Caco-2 (cell line): Measurements from ENCODE around the gene OVOL2. TPM values are rescaled to one million over a fixed set of nuclear protein-coding genes. Genes with fewer than 3 reads are reported as not detected.

Experiments used
- BruUV-seq: library from RNA; stranded (reverse); fragments of 400-500 nt; replicated peaks from 2 replicates; lab custom pipeline; 2021; lab: Mats Ljungman, UMichigan
- CTCF ChIA-PET: fragments of 300-600 bp; sonication (Branson Sonifier 250); formaldehyde crosslinking; loops from one replicate; lab custom pipeline; 2022; ENCODE audit warnings: antibody characterized with exemption; lab: Charles Lee
- POLR2A ChIA-PET: fragments of 300-600 bp; sonication (Branson Sonifier 250); formaldehyde crosslinking; loops from one replicate; lab custom pipeline; 2022; ENCODE audit warnings: antibody characterized with exemption; lab: Charles Lee
- DNase-seq, 2 experiments: peaks; one replicate each; pipeline versions ENCODE4 v3.0.0 to v3.0.0-alpha.2; 2020 to 2022
- H3K27me3 ChIP-seq: replicated peaks from 2 replicates; pipeline ENCODE4 v1.6.0; 2011; ENCODE audit warnings: low read length; ENCODE audit not compliant: control insufficient read depth, insufficient read depth
- H3K36me3 ChIP-seq: 2 replicates; pipeline ENCODE4 v1.5.1; 2011; ENCODE audit warnings: low read length; ENCODE audit not compliant: control insufficient read depth, insufficient read depth
- H3K4me1 ChIP-seq: fragments of 250-450 bp; sonication (Bioruptor Pico); 2 replicates; pipeline ENCODE4 v1.5.1; 2020; ENCODE audit warnings: mild to moderate bottlenecking
- H3K4me3 ChIP-seq: 2 replicates; pipeline ENCODE4 v1.5.1; 2011; ENCODE audit warnings: low read depth, mild to moderate bottlenecking, control low read depth, low read length
- H3K9me3 ChIP-seq: fragments of 250-450 bp; sonication (Bioruptor Pico); 2 replicates; pipeline ENCODE4 v1.5.1; 2020; ENCODE audit warnings: mild to moderate bottlenecking, moderate library complexity
- H3K27ac Mint-ChIP-seq: one replicate; pipeline ENCODE4 v1.8.0; 2022; ENCODE audit warnings: mixed read lengths; ENCODE audit not compliant: unreplicated experiment
- H3K27me3 Mint-ChIP-seq: one replicate; pipeline ENCODE4 v1.8.0; 2022; ENCODE audit warnings: mixed read lengths; ENCODE audit not compliant: insufficient read depth, unreplicated experiment
- H3K36me3 Mint-ChIP-seq: one replicate; pipeline ENCODE4 v1.8.0; 2022; ENCODE audit warnings: mild to moderate bottlenecking, mixed read lengths; ENCODE audit not compliant: insufficient read depth, unreplicated experiment
- H3K4me1 Mint-ChIP-seq: one replicate; pipeline ENCODE4 v1.8.0; 2022; ENCODE audit warnings: low read depth, mixed read lengths; ENCODE audit not compliant: unreplicated experiment
- H3K4me3 Mint-ChIP-seq: one replicate; pipeline ENCODE4 v1.8.0; 2022; ENCODE audit warnings: mild to moderate bottlenecking, moderate library complexity, mixed read lengths; ENCODE audit not compliant: unreplicated experiment
- H3K9me3 Mint-ChIP-seq: one replicate; pipeline ENCODE4 v1.8.0; 2022; ENCODE audit warnings: mixed read lengths; ENCODE audit not compliant: unreplicated experiment
- CTCF ChIP-seq, 2 experiments: fragments of 200-600 bp in 1 of 2; IDR thresholded peaks; 1 replicate in 1 of 2; 2 replicates in 1 of 2; pipeline versions ENCODE4 v1.5.1 to v1.8.0; 2011 to 2022; ENCODE audit warnings: antibody characterized with exemption in 1 of 2, control low read depth in 1 of 2, inconsistent platforms in 1 of 2, low read depth in 1 of 2, low read length in 1 of 2, mild to moderate bottlenecking in 1 of 2, moderate library complexity in 1 of 2; ENCODE audit not compliant: insufficient read depth in 1 of 2, severe bottlenecking in 1 of 2, unreplicated experiment in 1 of 2
- intact Hi-C: fragments of 100-400 bp; cut with micrococcal nuclease; formaldehyde crosslinking; loops from one replicate; pipeline ENCODE4 v1.10.0; 2022; ENCODE audit not compliant: unreplicated experiment
- total RNA-seq: library from RNA; stranded (reverse); gene quantifications from 2 replicates; pipeline ENCODE4 v1.2.3, GENCODE V29; 2022

Gene OVOL2
- total RNA-seq, 1 experiment from 2014 or later, result 8.8 TPM

GRCh38 chr20:17987988-17988387 lies 69.7 kb downstream of the OVOL2 start:
- Mint-ChIP-seq H3K36me3 (peaks cover 43% of the 10 kb centered on the region), H3K27ac (no peak overlapping the region), H3K27me3 (no peaks in the 10 kb centered on the region), H3K4me1 (peaks cover 6% of the 10 kb centered on the region), H3K9me3 (no peaks in the 10 kb centered on the region), H3K4me3 (no peak overlapping the region)
- CTCF ChIA-PET, result no interaction called here
- no peak overlapping the region for H3K4me3 ChIP-seq
- peaks cover 2% of the 10 kb centered on the region for H3K36me3 ChIP-seq
- intact Hi-C loops, result no loop called here
- H3K4me1 ChIP-seq, result peaks cover 15% of the 10 kb centered on the region
- no peak for DNase-seq
- no peak for TF ChIP-seq CTCF (IDR thresholded peaks at IDR 0.05; ENCODE audit: insufficient read depth in 1 of 2, low read depth in 1 of 2, low read length in 1 of 2, severe bottlenecking in 1 of 2, unreplicated experiment in 1 of 2)
- no peaks in the 10 kb centered on the region for H3K9me3 ChIP-seq
- no TSS peak for BruUV-seq
- POLR2A ChIA-PET, result interaction anchor here (0.6 kb wide), 1 partner anchor 152 kb away, joined by 5 read pairs; no protein-coding TSS in a partner anchor
- no peaks in the 10 kb centered on the region for H3K27me3 ChIP-seq

DNA sequence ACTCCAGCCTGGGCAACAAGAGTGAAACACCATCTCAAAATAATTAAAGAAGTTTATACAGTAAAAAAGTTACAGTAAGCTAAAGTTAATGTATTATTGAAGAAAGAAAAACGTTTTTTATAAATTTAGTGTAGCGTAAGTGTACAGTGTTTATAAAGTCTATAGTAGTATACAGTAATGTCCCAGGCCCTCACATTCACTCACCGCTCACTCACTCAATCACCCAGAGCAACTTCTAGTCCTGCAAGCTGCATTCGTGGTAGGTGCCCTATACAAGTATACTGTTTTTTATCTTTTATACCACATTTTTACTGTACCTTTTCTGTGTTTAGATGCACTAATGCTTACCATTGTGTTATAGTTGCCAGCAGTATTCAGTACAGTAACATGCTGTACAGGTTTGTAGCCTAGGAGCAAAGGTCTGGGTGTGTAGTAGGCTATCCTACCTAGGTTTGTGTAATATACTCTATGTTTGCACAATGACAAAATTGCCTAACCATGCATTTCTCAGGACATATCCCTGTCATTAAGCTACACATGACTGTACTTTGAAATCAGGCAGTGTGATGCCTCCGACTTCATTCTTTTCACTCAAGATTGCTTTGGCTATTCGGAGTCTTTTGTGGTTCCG lies 72.2 kb downstream of the OVOL2 start:
- no peak overlapping the region for H3K4me3 Mint-ChIP-seq
- BruUV-seq, result no TSS peak
- peak; percentile 51 to 74 for DNase-seq
- H3K4me1 ChIP-seq, result peaks cover 15% of the 10 kb centered on the region
- H3K36me3 Mint-ChIP-seq, result peaks cover 42% of the 10 kb centered on the region
- no peaks in the 10 kb centered on the region for H3K9me3 Mint-ChIP-seq
- H3K36me3 ChIP-seq, result peaks cover 2% of the 10 kb centered on the region
- no peak overlapping the region for H3K27ac Mint-ChIP-seq
- CTCF ChIA-PET, result interaction anchor here (0.6 to 1.0 kb wide), 2 partner anchors 14 to 27 kb away, joined by 3 to 6 read pairs; no protein-coding TSS in a partner anchor
- intact Hi-C loops, result loop anchor here (1.0 to 2.0 kb wide), 2 partner anchors 15 to 16 kb away; partner anchors contain the start of gene MGME1
- H3K27me3 Mint-ChIP-seq, result no peaks in the 10 kb centered on the region
- POLR2A ChIA-PET, result interaction anchor here (0.6 to 1.2 kb wide), 4 partner anchors 13 to 27 kb away, joined by 3 to 5 read pairs (median 4); no protein-coding TSS in a partner anchor
- H3K27me3 ChIP-seq, result no peaks in the 10 kb centered on the region
- H3K4me3 ChIP-seq, result no peak overlapping the region
- H3K9me3 ChIP-seq, result no peaks in the 10 kb centered on the region
- TF ChIP-seq CTCF (IDR thresholded peaks at IDR 0.05; ENCODE audit: insufficient read depth in 1 of 2, low read depth in 1 of 2, low read length in 1 of 2, severe bottlenecking in 1 of 2, unreplicated experiment in 1 of 2), result no peak
- peaks cover 6% of the 10 kb centered on the region for H3K4me1 Mint-ChIP-seq

DNA sequence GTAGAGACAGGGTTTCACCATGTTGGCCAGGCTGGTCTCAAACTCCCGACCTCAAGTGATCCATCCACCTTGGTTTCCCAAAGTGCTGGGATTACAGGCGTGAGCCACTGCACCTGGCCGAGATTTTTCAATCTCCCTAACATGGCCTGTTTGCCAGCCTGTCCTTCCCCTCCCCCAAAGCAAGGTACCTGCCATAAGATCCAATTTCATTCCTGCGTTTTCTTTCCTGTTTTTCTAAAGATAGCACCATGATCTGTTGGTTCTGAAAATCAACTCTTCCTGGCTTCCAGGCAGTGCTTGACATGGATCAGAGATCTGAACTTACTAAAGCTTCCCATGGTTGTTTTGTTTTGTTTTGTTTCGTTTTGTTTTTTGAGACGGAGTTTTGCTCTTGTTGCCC lies 81.4 kb downstream of the OVOL2 start:
- ChIA-PET CTCF (no interaction called here), POLR2A (no interaction called here)
- intact Hi-C loops, result no loop called here
- Mint-ChIP-seq H3K27me3 (no peaks in the 10 kb centered on the region), H3K4me1 (peaks cover 12% of the 10 kb centered on the region), H3K4me3 (no peak overlapping the region), H3K9me3 (no peaks in the 10 kb centered on the region), H3K36me3 (peaks cover 79% of the 10 kb centered on the region), H3K27ac (no peak overlapping the region)
- no peak for DNase-seq
- peaks cover 11% of the 10 kb centered on the region for H3K4me1 ChIP-seq
- no peaks in the 10 kb centered on the region for H3K27me3 ChIP-seq
- no TSS peak for BruUV-seq
- H3K36me3 ChIP-seq, result peaks cover 3% of the 10 kb centered on the region
- no peak for TF ChIP-seq CTCF (IDR thresholded peaks at IDR 0.05; ENCODE audit: insufficient read depth in 1 of 2, low read depth in 1 of 2, low read length in 1 of 2, severe bottlenecking in 1 of 2, unreplicated experiment in 1 of 2)
- H3K4me3 ChIP-seq, result no peak overlapping the region
- H3K9me3 ChIP-seq, result no peaks in the 10 kb centered on the region

Other genes starting within 250 kb of the OVOL2 start
- 275 and 299 TPM in 2 replicates for gene SNX5, start 89.1 kb downstream of the OVOL2 start, total RNA-seq
- 44.3 and 50.5 TPM in 2 replicates for gene MGME1, start 88.9 kb downstream of the OVOL2 start, total RNA-seq
- gene KAT14, start 79.9 kb upstream of the OVOL2 start, total RNA-seq, result 77.1 and 83.2 TPM in 2 replicates
- 30.2 and 30.9 TPM in 2 replicates for gene PET117, start 79.9 kb upstream of the OVOL2 start, total RNA-seq
- 14.8 and 17.4 TPM in 2 replicates for gene ZNF133, start 230.6 kb upstream of the OVOL2 start, total RNA-seq